Fibroblast of pulmonary artery (primary cell): ENCODE results near the gene SHANK2.
A peak's percentile ranks its signal among the peaks of the same experiment; 100 is the strongest.

Experiments
- DNase-seq: peaks from one replicate; pipeline ENCODE4 v3.0.0-alpha.2; 2010; ENCODE audit warnings: low read depth
- H3K4me3 ChIP-seq: replicated peaks from 2 replicates; pipeline ENCODE4 v1.5.1; 2011; ENCODE audit warnings: low read depth, mild to moderate bottlenecking, control low read depth, low read length, moderate library complexity
- CTCF ChIP-seq: IDR thresholded peaks from 2 replicates; pipeline ENCODE4 v1.5.1; 2011; ENCODE audit warnings: mild to moderate bottlenecking, control low read depth, low read length, inconsistent platforms; ENCODE audit errors: missing control alignments

The SHANK2 gene

DNA sequence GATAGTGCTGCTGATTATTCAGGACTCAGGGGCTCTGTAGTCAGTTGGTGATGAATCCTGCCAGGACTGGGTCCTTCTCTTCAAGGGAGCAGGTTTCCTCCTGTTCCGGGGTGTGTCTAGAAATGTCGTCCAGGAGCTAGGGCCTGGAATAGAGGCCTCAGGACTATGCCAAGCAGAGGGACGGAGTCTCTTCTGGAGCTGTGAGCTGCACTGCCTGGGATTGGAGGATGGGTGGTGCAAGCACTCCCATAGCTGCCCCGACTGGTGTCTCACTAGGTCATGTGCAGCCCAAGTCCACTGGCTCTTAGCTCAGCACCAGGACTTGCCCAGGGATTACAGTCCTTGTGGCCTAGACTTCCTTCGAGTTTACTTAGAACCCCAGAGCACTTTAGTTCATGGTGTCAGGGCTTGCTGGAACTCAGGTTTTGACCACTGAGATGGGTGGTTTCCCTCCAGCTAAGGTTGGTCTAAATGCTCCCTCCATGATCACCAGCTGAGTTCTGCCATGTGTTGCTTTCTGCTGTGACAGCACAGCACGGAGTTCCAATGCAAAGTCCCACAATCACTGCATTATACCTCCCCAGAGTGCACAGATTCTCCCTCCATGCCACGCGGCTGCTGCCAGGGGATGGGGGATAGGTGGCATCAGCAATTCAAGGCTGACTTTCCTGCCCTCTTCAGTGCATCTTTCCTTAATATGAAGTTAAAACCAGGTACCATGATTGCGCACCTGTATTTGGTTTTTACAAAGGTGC is 42.6 kb upstream of the SHANK2 start:
- H3K4me3 ChIP-seq: no peak overlapping the region
- no peak for DNase-seq

GRCh38 chr11:71293961-71294782 is 41.8 kb upstream of the SHANK2 start:
- DNase-seq: no peak
- no peak for TF ChIP-seq CTCF

More for the DNA sequence above, 42.6 kb upstream of the SHANK2 start:
- no peak for TF ChIP-seq CTCF

DNA sequence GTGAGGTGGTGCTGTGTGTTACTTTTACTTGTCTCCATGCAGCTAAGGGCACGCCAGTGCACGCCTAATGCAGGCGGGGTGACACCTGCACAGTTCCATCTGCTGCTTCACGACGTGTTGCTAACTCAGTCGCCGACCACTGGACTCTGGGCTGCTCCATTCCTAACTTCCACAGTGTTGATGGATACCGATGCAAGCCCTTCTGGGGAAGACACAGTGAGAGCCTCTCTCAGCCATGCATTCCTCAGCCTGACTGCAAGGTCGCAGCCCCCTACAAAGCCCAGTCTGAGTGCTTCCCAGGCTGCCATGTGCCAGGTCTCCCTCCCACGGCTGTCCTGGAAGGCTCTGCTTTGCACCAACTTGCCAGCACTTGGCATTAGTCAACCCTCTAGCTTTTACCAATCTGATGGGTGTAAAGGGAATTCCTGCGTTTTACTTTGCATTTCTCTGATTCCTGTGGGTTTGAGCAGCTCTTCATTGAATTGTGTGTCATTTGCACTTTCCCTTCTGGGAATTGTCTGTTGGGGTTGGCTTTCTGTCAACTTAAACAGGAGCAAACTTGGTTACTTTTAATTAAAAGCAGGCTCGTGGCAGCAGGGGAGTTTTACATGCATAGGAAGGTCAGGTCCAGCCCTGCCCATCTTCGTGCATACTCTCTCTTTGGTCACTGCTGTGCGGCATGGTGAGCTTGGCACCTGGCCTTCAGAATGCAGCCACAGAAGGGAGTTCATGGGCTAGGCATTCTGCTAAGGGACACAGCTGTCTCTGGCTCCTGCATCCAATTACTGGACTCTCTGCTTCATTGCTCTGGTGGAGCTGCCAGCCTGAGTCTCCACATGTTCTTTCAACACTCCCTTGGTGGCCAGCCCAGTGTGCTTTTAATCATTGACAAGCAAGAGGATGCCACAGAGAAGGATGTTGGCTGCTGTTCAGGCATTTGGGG is 34.6 kb upstream of the SHANK2 start:
- no peak overlapping the region for H3K4me3 ChIP-seq
- DNase-seq: peak; percentile 62

More at GRCh38 chr11:71293961-71294782, 41.8 kb upstream of the SHANK2 start:
- H3K4me3 ChIP-seq: no peak overlapping the region

GRCh38 chr11:71285111-71285510 is 32.7 kb upstream of the SHANK2 start:
- DNase-seq: no peak
- no peak overlapping the region for H3K4me3 ChIP-seq
- TF ChIP-seq CTCF: no peak

More for the DNA sequence above, 34.6 kb upstream of the SHANK2 start:
- no peak for TF ChIP-seq CTCF

DNA sequence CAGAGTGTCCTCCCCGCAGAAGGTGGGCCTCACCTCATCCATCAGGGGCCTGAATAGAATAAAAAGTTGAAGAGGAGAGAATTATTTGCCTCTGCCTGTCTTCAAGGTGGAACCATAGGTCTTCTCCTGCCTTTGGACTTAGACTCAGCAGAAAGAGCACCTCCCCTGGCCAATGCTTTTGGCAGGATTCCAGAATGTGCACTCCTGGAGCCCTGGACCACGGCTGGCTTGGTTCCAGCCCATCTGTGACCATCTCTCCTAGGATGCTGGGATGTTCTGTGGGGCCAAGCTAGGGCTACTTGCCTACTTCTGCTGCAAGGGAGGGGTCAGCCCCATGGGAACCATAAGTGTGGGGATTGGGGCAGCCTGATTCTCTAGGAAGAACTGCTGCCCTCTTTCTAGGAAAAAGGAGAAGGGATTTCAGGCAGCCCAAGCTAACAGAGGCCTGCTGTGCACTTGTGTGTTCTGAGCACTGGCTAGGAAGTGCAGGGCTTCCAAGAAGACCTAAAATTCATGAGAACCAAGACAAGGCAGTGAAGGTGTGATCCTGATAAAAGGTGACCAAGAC is 32.2 kb upstream of the SHANK2 start:
- no peak overlapping the region for H3K4me3 ChIP-seq
- no peak for DNase-seq
- no peak for TF ChIP-seq CTCF

- no peak for TF ChIP-seq CTCF
- DNase-seq: no peak
- H3K4me3 ChIP-seq: no peak overlapping the region
Observed at GRCh38 chr11:71283971-71284441, 31.6 kb upstream of the SHANK2 start.
